COLO668 (cell line): Measurements from ENCODE around the gene DNM3.
A peak's percentile ranks its signal among the peaks of the same experiment; 100 is the strongest.
"Not testable (repeated sequence)": the region's sequence is repeated elsewhere in the genome, so short reads cannot be mapped to it uniquely, and the experiment has no call there.

Experiments used
- DNase-seq: peaks from one replicate; lab custom pipeline; 2025; ENCODE audit not compliant: unreplicated experiment; lab: John Stamatoyannopoulos, UW

DNM3 gene

DNA sequence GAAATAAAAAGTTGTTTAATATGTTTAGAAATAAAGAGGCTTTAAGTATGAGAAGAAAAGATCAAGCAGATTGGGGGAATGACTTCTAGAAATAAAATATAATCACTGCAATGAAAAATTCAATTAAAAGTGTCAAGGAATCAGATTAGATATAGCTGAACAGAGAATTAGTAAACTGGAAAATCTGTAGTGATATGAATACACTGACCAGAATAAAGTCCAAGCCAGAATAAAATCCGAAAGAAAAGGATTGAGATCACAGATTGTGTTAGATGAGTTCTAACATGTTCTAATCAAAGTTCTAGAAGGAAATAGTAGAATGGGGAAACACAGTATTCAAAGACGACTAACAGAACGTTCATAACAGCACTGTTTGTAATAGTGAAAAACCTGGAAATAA lies 506.1 kb downstream of the DNM3 start:
- DNase-seq: no peak

DNA sequence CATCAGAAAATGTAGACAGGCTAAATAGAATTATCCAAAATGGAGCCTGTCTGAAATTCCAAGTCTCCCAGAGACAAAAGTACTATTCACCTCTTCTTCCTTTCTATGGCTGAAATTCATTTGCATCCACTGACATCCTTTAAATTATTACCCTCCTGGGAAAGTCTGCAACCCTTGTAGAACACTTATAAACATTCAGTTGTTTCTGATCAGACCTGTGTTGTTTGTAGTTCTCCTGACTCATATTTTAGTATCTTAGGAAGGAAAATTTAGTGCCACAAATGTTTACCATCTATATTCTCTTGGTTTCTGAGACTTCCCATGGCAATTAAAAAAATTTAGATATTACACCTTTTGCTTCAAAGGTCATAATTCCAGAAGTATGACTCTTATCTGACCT lies 509.6 kb downstream of the DNM3 start:
- no peak for DNase-seq

DNA sequence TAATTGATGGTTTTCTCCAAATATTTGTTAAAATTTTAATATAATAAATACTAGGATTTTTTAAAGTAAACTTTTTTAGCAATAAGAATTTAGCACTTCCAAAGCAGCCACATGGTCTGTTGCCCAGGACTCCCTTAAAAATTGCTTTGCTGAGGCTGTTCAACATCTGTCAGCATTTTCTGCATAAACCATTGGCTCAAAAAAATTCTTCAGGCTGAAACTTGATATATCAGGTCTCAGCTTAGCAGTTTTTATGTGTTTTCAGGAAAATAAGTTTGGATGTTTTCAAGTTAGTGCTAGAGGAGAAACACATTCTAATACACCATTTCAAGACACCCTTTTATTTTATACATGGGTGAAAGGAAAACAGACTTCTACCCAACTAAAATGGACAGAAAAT lies 510.0 kb downstream of the DNM3 start:
- DNase-seq: no peak

DNA sequence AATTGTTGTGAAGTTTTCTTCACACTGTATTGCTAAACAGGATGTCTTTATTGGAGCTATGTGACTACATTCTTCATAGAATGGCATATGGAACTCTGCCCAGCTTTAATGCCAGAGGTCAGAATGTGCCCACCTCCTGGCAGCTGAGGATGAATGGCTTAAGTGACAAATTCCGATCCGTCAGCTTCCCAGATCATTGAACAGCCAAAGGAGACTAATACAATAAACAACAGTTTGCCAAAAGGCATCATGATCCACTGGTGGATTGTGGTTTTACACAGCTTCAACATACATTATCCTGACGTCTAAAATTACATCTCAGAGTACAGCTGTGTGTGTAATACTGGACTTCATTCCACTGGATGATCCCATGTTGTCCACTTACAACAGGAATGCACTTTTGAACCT lies 510.5 kb downstream of the DNM3 start:
- DNase-seq: no peak

DNA sequence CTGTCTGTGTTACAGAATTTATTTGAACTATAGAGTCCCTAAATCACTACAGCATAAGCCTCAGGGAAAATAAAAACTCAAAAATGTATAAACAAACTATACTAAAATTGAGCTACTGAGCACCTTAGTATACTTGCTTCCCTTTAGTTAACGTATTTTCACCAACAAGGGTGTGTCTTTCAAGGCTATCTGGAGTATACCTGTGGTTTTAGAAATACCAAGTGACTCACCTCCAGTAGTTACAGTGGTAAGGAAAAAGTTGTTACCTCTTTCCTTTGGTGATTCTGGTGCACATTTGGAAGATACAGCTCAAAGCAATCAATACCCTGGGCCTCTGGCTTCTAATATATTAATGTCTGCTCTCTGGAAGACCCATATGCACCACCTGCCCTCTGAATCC lies 511.1 kb downstream of the DNM3 start:
- peak; percentile 10 for DNase-seq

DNA sequence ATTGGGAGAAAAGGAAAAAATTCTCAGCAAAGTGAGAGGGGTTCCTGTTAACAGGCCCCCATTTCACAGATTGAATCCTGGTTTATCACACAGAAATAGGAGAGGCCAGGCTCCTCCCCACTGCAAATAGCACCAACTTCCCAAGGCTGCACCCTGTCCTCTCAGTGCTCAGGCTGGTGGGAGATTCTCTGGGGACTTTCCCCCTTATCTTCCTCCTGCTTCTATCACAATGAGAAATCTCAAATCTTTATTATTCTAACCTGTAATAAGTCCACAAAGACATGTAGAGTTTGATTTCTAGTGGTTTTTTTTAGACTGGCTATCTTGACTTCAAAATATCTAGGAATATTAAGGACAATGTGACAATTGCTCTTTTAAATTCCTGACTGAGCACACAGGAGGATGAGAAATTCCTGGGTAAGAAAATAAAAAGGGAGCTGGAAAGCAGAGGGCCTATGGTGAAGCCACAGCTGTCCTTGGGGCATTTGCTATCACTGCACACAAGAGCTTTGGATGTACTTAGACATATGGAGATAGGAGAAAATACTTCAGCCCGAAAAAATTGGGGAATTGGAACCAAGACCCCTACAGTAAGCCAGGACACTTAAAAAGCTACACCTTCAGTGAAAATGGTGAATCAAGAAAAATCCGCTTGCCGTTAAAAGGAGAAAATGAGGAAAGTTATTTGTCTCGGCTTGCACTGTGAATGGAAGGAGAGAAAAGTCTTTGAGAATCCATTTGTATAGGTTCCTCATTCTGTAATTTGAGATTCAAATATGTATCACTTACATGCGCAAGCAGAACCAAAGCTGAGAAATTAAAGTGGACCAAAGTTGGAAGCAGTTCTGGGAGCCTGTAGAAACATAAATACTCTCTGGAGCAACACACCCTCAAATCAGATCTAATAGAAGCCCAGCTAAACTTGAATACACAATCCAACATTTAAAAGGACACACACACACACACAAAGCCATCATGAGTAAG lies 513.3 kb downstream of the DNM3 start:
- DNase-seq: no peak

DNA sequence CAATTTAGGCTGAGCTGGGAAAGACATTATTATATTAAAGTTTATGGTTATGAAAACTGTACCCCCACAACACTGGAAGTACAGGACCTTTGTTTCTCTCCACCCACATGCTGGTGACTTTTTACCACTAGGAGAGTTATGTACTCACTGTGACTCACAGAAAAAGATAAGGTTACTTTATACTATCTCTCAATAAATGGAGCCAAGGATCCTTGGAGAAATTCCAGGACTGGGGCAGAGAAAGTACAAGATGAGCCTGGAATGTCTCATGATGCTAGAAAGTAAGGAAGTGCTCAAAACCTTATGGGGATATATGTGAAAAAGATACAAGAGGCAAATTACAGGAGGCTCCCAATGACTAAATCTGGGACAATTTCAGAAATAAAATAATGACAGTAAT lies 515.3 kb downstream of the DNM3 start:
- DNase-seq: no peak

DNA sequence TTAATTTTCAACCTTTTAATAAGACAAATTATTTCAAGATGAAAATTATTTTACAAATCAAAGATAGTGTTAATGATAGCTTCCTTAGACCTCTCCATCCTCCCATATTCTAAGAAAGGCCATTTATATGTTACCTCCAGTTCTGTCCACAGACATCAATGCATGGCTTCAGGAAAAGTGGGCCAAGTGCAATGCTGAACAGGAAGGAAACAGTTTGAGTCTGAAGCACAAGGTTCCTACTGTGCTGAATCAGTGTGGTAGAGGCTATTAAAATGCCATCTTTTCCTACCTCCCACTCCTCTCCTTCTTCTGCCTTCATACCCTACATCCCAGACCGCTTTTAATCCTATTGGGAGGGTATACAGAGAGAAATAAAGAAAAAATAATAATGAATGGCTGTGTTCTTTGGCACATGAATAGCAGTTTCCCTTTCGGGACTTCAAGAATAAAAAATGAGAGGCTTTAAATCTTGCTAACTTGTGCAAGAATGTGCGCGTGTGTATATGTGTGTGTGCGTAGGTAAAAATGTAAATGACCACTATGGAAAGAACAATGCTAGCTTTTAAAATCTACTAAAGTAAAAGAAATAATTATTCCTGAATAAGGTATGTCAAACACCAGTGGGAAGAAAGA lies 516.6 kb downstream of the DNM3 start:
- DNase-seq: no peak

DNA sequence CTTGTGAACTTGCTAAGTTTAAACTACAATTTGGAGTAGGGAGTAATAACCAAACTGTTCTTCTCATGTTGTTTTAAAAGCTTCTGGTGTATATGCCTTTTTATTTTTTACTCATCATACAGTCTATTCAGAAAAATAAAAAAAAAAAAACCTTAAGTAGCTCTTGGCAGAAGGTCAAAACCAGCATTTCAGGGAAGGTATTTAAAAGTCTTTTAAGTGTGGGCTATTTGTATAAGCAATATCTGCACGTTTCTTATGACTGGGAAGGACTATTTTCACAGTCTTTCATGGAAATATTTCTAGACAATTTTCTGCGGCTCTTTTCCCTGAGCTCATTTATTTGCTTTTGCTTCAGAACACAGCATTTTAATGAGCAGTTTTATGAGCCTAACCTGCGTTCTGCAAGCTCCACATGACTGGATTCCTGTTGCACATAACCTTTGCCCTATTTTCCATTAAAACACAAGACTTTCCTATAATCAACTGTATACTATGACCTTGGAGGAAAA lies 518.2 kb downstream of the DNM3 start:
- no peak for DNase-seq

DNA sequence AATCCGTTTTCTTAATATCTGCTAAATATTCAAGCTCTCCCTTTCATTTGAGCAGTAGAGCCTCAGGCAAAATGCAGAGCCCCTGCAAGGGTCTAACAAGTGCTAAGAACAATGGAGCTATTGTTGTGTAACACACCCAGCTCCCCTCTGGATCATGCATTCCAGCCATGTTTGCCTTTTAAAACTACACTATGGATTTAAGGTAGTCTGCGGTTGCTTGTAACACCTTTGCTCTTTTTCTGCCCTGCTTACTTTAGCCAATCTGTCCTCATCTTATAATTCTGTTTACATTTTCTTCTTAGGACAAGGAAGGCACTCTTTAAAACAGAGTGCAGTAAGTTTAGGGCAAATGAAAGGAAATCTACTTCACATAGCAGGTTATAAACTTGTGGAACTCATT lies 519.2 kb downstream of the DNM3 start:
- DNase-seq: no peak

DNA sequence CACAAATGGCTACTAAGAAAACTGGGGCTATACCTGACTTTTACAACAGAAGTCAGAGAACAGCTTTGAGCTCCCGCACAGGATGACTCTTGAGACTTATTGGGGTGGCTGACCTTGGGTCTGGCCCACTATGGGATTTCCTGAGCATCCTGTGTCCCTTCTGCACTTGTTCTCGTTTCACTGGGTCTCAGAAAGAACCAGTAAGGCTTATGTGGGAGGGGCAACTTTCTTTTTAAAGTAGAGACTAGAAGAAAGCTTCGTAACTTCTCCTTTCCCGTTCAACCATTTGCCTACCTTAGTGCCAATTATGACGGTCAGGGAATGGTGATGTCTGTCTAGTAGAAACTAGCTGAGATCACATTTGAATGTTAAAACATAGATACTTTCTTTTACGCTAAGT lies 519.7 kb downstream of the DNM3 start:
- no peak for DNase-seq

DNA sequence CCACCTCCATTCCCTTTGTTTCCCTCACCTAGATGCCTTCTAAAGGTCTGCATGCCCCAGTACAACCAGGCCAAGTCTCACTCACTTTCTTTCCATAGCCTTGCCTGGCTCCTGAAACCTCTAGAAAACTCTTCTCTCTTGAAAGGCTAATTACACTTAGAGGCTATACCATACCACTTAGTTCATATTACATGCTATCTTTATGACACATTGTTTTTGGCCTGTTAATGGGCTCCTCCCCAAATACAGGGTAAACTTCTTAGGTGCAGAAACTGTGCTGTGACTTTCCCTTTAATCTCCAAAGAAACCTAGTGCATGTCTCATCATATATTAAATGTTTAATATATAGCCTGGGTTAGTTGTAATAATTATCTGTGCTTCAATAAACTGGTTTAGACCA lies 522.6 kb downstream of the DNM3 start:
- no peak for DNase-seq

DNA sequence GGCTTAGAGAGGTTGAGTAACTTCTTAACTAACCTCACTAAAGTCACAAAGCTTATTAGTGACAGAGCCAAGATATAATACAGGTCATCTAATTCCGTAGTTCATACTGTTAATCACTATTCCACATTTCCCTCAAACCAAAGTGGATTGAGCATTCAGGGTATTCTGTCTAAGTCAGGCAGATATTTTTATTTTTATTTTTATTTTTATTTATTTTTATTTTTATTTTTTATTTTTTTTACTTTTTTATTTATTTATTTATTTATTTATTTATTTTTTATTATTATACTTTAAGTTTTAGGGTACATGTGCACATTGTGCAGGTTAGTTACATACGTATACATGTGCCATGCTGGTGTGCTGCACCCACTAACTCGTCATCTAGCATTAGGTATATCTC lies 530.3 kb downstream of the DNM3 start:
- DNase-seq: not testable (repeated sequence)

DNA sequence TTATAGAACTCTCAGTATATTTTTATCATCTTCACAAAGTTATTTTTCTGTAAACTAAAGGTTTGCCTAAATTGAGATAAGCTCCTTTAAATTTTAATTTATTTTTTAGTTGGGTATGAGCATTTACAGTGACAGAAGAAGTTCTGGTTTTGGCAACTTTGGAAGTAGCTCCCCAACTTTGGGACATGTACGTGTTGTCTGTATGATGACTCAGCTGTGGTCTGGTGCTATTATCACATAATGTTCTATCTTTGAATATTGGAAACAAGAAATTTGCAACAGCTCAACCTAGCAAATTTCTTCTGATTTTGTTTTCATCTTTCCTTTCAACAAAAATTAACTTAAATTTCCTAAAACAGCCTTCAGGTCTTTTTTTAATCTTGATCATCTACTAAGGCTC lies 532.6 kb downstream of the DNM3 start:
- no peak for DNase-seq

DNA sequence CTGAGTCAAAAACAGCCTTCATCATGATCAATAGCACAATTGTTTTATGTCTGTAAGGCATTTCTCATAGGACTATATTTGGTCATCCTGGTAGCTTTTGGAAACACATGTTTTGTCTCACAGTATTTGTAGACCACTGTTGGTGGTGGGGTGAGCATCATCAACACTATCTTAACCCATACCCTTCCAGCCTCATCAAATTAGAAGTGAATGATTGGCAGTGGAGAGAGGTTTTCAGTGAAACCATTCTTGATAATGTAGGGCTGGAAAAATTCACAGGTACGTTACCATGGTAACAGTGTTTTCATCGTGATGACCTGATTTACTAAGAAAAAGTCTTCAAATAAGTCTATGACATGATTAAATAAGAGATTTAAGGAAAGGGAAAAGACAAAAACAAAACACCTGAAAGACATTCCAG lies 533.9 kb downstream of the DNM3 start:
- no peak for DNase-seq

DNA sequence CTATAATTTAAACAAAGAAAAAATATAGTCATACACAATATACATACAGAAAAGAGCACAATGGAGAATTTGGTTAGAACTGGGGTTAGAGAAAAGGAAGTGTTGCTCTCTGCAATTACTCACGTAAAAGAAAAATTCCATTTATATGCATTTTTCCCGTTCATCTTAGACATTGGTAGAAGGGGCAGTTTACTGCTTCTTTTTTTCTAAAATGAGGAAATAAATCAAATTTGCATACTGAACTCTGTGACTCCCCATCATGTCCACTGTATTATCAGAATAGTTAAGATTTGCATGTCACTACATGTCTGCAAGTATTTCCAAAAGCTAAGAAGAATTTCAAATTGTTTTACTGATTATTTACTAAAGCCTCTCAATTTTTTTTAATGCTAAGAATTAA lies 535.1 kb downstream of the DNM3 start:
- no peak for DNase-seq

DNA sequence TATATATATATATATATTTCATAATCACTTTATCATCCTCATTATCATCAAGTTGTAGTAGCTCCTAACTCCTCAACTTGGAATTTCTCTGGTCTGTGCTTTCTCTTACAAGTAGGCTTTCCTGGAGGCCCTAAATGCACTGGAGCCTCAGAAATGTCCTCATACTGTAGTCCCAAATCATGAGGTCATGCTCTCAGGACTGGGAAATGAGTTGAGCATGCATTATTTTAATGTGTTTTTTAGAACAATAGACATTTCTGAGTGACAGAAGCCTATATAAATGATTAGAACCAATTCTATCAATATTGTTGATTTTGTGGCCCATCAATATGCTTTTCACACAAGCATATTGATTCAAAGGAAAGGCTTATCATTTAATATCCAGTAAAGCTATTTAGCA lies 536.3 kb downstream of the DNM3 start:
- no peak for DNase-seq

DNA sequence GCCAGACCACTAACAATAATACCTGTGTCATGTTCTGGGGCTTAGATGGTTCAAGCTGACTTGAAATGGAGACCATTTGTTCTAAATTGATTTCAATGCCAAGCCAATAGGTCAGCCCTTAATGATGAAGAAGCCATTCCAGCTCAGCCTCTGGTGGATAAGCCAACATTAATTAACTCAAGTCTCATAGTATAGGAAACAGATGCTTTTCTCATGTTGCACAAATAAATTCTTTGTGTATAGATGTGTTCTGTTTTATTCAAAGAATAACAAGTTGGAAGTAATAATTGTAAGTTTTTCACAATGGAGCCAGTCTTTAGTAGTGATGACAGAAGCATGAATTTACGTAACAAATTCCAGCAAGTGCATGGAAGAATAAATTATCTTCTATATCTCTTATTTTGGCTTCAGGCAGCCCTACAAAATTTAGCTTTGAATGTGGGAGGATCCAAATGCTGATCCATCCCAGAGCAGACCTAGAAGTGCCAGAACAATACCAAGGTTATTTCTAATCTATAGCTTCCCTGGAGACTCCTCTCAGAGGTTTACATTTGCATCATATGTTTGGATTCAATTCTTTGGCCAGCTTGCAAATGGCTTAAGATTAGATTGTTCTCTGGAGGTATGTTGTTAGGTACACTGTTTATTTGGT lies 536.9 kb downstream of the DNM3 start:
- DNase-seq: no peak

DNA sequence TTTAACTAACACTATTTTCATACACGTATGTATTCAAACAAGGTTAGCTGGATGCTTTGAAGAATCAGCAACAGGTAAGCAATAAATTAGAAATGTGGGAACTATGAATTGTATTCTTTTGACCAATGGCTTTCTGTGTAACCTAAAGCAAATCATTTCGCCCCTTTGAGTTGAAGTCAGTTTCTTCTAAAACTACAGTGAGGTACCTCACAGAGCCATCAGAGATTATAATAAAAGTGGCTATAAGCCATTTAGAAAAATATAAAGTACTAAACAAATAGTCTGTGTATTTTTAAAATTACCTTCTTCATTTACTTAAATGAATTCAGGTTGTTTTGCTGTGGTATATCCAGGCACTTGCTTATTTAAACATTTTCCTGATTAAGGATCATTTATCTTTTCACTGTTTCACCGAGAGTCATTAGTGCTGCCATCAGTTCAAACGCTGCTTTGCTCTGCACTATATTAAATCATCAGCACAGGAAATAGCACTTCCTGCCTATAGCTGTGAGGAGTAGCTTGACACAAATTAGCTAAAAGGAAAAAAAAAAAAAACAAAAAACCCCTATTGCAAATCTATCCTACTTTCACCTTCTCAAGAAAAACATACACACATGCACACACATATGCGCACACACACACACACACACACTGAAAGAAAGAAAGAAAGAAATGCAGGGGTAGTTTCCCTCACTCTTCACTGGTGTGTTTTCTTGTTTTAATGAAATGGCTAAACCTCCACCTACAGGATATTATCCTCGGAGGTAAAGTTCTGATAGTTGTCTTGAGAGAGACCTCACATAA lies 539.3 kb downstream of the DNM3 start:
- DNase-seq: no peak

DNA sequence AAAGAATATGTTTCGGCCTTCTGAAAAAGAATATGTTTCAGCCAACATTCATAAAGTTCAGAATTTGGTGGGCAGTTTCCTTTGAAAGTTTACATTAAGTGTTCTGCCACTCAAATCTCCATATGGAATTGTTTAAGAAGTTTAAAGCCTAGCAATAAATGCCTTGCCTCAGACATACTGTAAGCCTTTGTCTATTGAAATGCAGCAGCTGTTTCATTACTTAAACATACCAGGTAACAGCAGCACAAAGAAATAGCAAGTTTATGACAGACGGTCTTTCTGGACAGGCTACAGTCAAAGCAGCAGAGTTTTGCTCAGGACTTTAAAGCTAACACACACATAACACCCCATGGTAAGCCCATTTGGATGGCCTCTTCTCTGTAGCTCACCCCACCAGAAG lies 540.6 kb downstream of the DNM3 start:
- no peak for DNase-seq

DNA sequence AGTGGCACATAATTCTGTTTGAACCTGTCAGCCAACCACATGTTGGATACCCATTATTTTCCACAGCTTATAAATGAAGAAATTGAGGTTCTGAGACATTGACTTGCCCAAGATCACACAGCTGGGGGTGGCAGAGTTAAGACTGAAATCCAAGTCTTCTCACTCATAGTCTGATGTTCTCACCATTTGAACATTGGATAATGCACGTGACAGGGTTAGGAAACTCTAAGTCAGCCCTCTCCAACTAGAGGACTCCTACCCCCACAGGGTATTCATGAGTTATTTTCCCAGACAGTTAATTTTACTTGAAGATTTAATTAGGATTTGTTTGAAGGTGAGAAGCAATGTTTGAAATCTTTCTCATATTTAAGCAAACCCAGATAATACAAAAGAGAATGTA lies 541.1 kb downstream of the DNM3 start:
- no peak for DNase-seq
